Measurements from ENCODE around the gene TNP2. TPM values are rescaled to one million over a fixed set of nuclear protein-coding genes. Genes with fewer than 3 reads are reported as not detected.

The TNP2 gene
- total RNA-seq, 3 donors from 2014 or later = not detected

DNA sequence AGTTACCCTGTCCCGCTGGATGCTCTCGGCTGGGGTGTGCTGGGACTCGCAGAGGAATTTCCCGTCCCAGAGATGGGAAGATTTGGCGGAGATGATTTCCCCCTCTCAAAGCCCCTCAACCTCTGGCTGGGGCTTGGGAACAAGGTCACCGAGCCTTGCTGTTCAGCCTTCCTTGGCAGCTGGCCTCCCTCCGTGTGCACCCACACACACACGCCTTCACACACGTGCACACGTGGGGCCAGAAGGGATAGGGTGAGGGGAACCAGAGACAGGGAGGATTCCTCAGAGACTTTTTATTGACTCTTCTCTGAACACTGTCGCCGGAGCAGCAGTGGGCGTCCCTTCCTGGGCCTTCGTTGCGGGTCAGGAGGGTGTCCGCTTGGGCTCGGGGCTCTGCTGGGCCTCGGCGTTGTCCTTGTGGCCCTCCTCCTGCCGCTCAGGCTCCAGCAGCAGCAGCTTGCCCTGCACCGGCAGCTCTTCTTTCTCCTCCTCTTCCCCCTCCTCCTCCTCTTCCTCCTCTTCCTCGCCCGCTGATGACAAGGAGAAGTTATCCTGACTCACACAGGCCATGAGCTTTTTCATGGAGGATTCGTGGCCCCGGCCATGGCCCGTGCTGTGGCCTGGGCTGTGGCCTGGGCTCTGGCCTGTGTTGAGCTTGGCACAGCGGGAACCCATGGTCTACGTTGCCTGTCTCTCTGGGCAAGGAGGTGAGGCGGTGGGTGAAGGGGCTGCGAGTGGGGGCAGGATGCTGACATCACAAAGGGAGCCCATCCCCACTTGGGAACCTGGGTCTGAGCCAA lies 4.0 kb upstream of the TNP2 start, which contains the start of gene PRM3:
Gene PRM3 (minus strand): TSS at position 709 of the 800 bp plus-strand sequence. CDS start 34 bp downstream, at position 675.
- H3K4me3 ChIP-seq = no peak within 1 kb of the TSS
- no peaks in the 10 kb centered on the region for H3K4me1 ChIP-seq (ENCODE audit: low read depth)
- ATAC-seq (no peak), DNase-seq (no peak)
- no peaks in the 10 kb centered on the region for H3K36me3 ChIP-seq (ENCODE audit: low read depth)
- TF ChIP-seq, protein P1, sequence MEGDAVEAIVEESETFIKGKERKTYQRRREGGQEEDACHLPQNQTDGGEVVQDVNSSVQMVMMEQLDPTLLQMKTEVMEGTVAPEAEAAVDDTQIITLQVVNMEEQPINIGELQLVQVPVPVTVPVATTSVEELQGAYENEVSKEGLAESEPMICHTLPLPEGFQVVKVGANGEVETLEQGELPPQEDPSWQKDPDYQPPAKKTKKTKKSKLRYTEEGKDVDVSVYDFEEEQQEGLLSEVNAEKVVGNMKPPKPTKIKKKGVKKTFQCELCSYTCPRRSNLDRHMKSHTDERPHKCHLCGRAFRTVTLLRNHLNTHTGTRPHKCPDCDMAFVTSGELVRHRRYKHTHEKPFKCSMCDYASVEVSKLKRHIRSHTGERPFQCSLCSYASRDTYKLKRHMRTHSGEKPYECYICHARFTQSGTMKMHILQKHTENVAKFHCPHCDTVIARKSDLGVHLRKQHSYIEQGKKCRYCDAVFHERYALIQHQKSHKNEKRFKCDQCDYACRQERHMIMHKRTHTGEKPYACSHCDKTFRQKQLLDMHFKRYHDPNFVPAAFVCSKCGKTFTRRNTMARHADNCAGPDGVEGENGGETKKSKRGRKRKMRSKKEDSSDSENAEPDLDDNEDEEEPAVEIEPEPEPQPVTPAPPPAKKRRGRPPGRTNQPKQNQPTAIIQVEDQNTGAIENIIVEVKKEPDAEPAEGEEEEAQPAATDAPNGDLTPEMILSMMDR (IDR thresholded peaks at IDR 0.05) = no peak
- intact Hi-C loops (cut with DNase I, micrococcal nuclease) = no loop called here
- H3K9me3 ChIP-seq = no peaks in the 10 kb centered on the region

DNA sequence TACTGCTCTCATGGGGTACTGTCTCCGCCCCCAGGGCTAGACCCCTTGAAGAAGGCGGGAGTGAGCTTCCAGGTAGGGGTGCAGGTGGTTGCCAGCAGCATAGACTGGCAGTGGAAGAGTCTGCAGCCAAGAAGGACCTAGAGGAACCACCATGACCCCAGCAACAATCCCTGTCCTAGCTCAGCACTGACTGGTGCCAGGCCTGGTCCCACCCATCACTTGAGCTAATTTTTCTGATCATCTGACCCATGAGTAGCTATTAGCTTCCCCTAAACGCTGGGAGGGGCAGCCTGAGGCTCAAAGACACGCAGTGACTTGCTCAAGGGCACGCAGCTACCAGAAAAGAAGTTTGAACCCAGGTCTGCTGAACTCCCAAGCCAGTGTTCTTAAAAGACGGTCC lies 3.4 kb upstream of the TNP2 start:
- no peak for ATAC-seq
- Histone ChIP-seq H3K36me3 (ENCODE audit: low read depth) (no peaks in the 10 kb centered on the region), H3K4me1 (ENCODE audit: low read depth) (no peaks in the 10 kb centered on the region), H3K4me3 (no peak overlapping the region), H3K9me3 (no peaks in the 10 kb centered on the region)
- DNase-seq = no peak
- TF ChIP-seq, protein P1 (IDR thresholded peaks at IDR 0.05) = no peak
- intact Hi-C loops (cut with DNase I, micrococcal nuclease) = no loop called here

DNA sequence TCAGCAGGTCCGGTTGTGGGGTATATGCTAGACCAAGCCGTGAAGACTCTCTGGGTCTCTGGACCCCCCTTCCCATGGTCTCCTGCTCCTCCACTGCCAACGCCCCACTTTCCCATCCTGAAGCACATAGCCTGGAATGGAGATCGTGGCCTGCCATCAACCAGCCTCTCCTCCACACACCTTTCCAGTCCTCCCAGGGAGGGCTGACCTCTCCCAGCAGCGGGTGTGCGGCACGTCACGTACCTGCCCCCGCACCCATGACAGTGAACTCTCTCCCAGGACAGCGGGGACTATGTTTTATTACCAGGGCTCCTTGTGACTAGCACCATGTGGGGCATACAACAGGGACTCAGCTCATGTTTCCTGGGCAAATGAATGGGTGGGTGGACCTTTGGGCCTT lies 2.5 kb upstream of the TNP2 start:
- TF ChIP-seq, protein P1 (IDR thresholded peaks at IDR 0.05) = no peak
- no peak overlapping the region for H3K4me3 ChIP-seq
- ATAC-seq = no peak
- no peaks in the 10 kb centered on the region for H3K9me3 ChIP-seq
- H3K36me3 ChIP-seq (ENCODE audit: low read depth) = no peaks in the 10 kb centered on the region
- no peaks in the 10 kb centered on the region for H3K4me1 ChIP-seq (ENCODE audit: low read depth)
- no peak for DNase-seq
- intact Hi-C loops (cut with DNase I, micrococcal nuclease) = no loop called here

GRCh38 chr16:11270602-11271162 lies 1.6 kb upstream of the TNP2 start:
- ATAC-seq (no peak), DNase-seq (no peak)
- no peaks in the 10 kb centered on the region for H3K4me1 ChIP-seq (ENCODE audit: low read depth)
- intact Hi-C loops (cut with DNase I, micrococcal nuclease) = no loop called here
- TF ChIP-seq, protein P1 (IDR thresholded peaks at IDR 0.05) = no peak
- no peaks in the 10 kb centered on the region for H3K9me3 ChIP-seq
- no peaks in the 10 kb centered on the region for H3K36me3 ChIP-seq (ENCODE audit: low read depth)
- no peak overlapping the region for H3K4me3 ChIP-seq

DNA sequence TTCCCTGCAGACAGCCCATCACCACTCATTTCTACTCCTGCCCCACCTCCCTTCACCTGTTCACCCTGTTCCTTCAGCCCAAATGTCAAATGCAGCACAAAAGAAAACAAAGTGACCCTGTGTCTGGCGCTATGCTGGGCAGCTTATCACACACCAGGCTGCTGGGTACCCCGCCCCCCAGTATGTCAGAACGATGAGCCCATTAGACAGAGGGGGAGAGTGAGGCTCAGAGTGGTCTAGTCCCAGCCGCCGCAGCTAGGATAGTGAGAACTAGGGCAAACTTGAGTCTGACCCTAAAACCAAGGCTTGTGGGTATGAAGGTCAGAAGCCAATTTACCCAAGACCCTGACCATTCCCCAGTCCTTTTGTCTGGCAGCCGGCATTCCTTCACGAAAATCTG lies 4.0 kb downstream of the TNP2 start:
- peak in 1 of 3 donors; percentile 4 for DNase-seq
- Histone ChIP-seq H3K36me3 (ENCODE audit: low read depth) (no peaks in the 10 kb centered on the region), H3K9me3 (no peaks in the 10 kb centered on the region), H3K4me3 (no peak overlapping the region), H3K4me1 (ENCODE audit: low read depth) (peaks cover 22% of the 10 kb centered on the region)
- no peak for ATAC-seq
- intact Hi-C loops (cut with DNase I, micrococcal nuclease) = loop anchor here (10.0 kb wide), 2 partner anchors 80 to 90 kb away; partner anchors contain the start of gene RMI2 (in 1 of the 2)
- TF ChIP-seq, protein P1 (IDR thresholded peaks at IDR 0.05) = no peak
